Astrocyte (in vitro differentiated cells and primary cell): ENCODE measurements around the gene PADI2. TPM values are rescaled to one million over a fixed set of nuclear protein-coding genes. Genes with fewer than 3 reads are reported as not detected.

Source experiments
- DNase-seq: peaks from one replicate; pipeline ENCODE4 v3.0.0-alpha.2; 2010; ENCODE audit warnings: low read depth
- FAIRE-seq: peaks from 2 replicates; lab custom pipeline; 2011; peaks lifted over from hg19 to GRCh38; lab: Jason Lieb, UNC
- H2AFZ ChIP-seq: 2 replicates; pipeline ENCODE4 v1.6.0; 2012; ENCODE audit warnings: low read depth, low read length, inconsistent platforms
- H3K27ac ChIP-seq: 2 replicates; pipeline ENCODE4 v1.5.1; 2011; ENCODE audit warnings: low read depth, low read length, inconsistent platforms
- H3K27me3 ChIP-seq: 2 replicates; pipeline ENCODE4 v1.6.0; 2011; ENCODE audit warnings: low read length, inconsistent platforms; ENCODE audit not compliant: insufficient read depth
- H3K36me3 ChIP-seq: 2 replicates; pipeline ENCODE4 v1.5.1; 2011; ENCODE audit warnings: low read length, inconsistent platforms; ENCODE audit not compliant: insufficient read depth
- H3K4me1 ChIP-seq: 2 replicates; pipeline ENCODE4 v1.5.1; 2011; ENCODE audit warnings: low read length, inconsistent platforms; ENCODE audit not compliant: insufficient read depth
- H3K4me2 ChIP-seq: 2 replicates; pipeline ENCODE4 v1.6.0; 2012; ENCODE audit warnings: low read length, inconsistent platforms
- H3K4me3 ChIP-seq: 2 replicates; pipeline ENCODE4 v1.5.1; 2011; ENCODE audit warnings: low read depth, mild to moderate bottlenecking, low read length, inconsistent platforms; ENCODE audit not compliant: insufficient read depth
- H3K79me2 ChIP-seq: 2 replicates; pipeline ENCODE4 v1.6.0; 2012; ENCODE audit warnings: mild to moderate bottlenecking, low read length, inconsistent platforms; ENCODE audit not compliant: insufficient read depth
- H3K9ac ChIP-seq: 2 replicates; pipeline ENCODE4 v1.6.0; 2012; ENCODE audit warnings: mild to moderate bottlenecking, low read length, inconsistent platforms
- H3K9me3 ChIP-seq: 2 replicates; pipeline ENCODE4 v1.5.1; 2012; ENCODE audit warnings: low read depth, mild to moderate bottlenecking, low read length, inconsistent platforms; ENCODE audit not compliant: insufficient read depth
- H4K20me1 ChIP-seq: 2 replicates; pipeline ENCODE4 v1.6.0; 2012; ENCODE audit warnings: low read length, inconsistent platforms; ENCODE audit not compliant: insufficient read depth
- H3K27ac Mint-ChIP-seq: one replicate; pipeline ENCODE4 v1.8.0; 2021; ENCODE audit warnings: mild to moderate bottlenecking, mixed read lengths; ENCODE audit not compliant: unreplicated experiment
- H3K27me3 Mint-ChIP-seq: one replicate; pipeline ENCODE4 v1.8.0; 2021; ENCODE audit warnings: low read depth, mixed read lengths; ENCODE audit not compliant: unreplicated experiment
- H3K36me3 Mint-ChIP-seq: one replicate; pipeline ENCODE4 v1.8.0; 2021; ENCODE audit warnings: low read depth, mixed read lengths; ENCODE audit not compliant: unreplicated experiment
- H3K4me1 Mint-ChIP-seq: one replicate; pipeline ENCODE4 v1.8.0; 2021; ENCODE audit warnings: low read depth, mixed read lengths; ENCODE audit not compliant: unreplicated experiment
- H3K4me3 Mint-ChIP-seq: one replicate; pipeline ENCODE4 v1.8.0; 2021; ENCODE audit warnings: mild to moderate bottlenecking, moderate library complexity, mixed read lengths; ENCODE audit not compliant: unreplicated experiment
- H3K9me3 Mint-ChIP-seq: one replicate; pipeline ENCODE4 v1.8.0; 2021; ENCODE audit warnings: mild to moderate bottlenecking, mixed read lengths; ENCODE audit not compliant: unreplicated experiment
- CTCF ChIP-seq: IDR thresholded peaks from 2 replicates; pipeline ENCODE4 v1.5.1; 2011; ENCODE audit warnings: low read depth, mild to moderate bottlenecking, inconsistent platforms, low read length, moderate library complexity; ENCODE audit not compliant: insufficient read depth
- EZH2 ChIP-seq: IDR thresholded peaks from 2 replicates; pipeline ENCODE4 v1.6.1; 2012; ENCODE audit warnings: mild to moderate bottlenecking, low read length, inconsistent platforms; ENCODE audit not compliant: insufficient read depth
- total RNA-seq: library from RNA; stranded (reverse); gene quantifications from 2 replicates; pipeline ENCODE4 v1.2.1, GENCODE V29; 2021

PADI2 gene
- total RNA-seq, 1 donor from 2014 or later, result 0.48 TPM

- Mint-ChIP-seq H3K36me3 (no peaks in the 10 kb centered on the region), H3K27me3 (peaks cover 13% of the 10 kb centered on the region), H3K9me3 (peaks cover under 1% of the 10 kb centered on the region), H3K27ac (no peak overlapping the region), H3K4me3 (no peak overlapping the region), H3K4me1 (peaks cover 3% of the 10 kb centered on the region)
- no peak for DNase-seq
- Histone ChIP-seq H2AFZ (no peak overlapping the region), H3K4me2 (no peak overlapping the region), H3K4me3 (no peak overlapping the region), H4K20me1 (no peaks in the 10 kb centered on the region), H3K79me2 (no peaks in the 10 kb centered on the region), H3K27me3 (peaks cover 5% of the 10 kb centered on the region), H3K9ac (no peak overlapping the region), H3K36me3 (no peaks in the 10 kb centered on the region), H3K4me1 (no peaks in the 10 kb centered on the region), H3K9me3 (no peaks in the 10 kb centered on the region), H3K27ac (no peak overlapping the region)
- no peak for TF ChIP-seq CTCF
- no peak for TF ChIP-seq EZH2
- FAIRE-seq, result no peak
Observed at GRCh38 chr1:17096584-17096983, 22.7 kb downstream of the PADI2 start.

GRCh38 chr1:17095141-17095540 is 24.1 kb downstream of the PADI2 start:
- DNase-seq (no peak), FAIRE-seq (no peak)
- Histone ChIP-seq H3K4me2 (no peak overlapping the region), H3K79me2 (no peaks in the 10 kb centered on the region), H3K4me3 (no peak overlapping the region), H3K4me1 (no peaks in the 10 kb centered on the region), H3K9ac (no peak overlapping the region), H4K20me1 (no peaks in the 10 kb centered on the region), H3K27ac (no peak overlapping the region), H3K36me3 (no peaks in the 10 kb centered on the region), H3K27me3 (peaks cover 5% of the 10 kb centered on the region), H2AFZ (no peak overlapping the region), H3K9me3 (no peaks in the 10 kb centered on the region)
- H3K36me3 Mint-ChIP-seq, result peaks cover 3% of the 10 kb centered on the region
- H3K27ac Mint-ChIP-seq, result no peak overlapping the region
- H3K27me3 Mint-ChIP-seq, result peaks cover 13% of the 10 kb centered on the region
- TF ChIP-seq EZH2, result no peak
- no peak for TF ChIP-seq CTCF
- peaks cover 2% of the 10 kb centered on the region for H3K9me3 Mint-ChIP-seq
- H3K4me1 Mint-ChIP-seq, result no peaks in the 10 kb centered on the region
- H3K4me3 Mint-ChIP-seq, result no peak overlapping the region

- H3K79me2 ChIP-seq, result no peaks in the 10 kb centered on the region
- no peaks in the 10 kb centered on the region for H3K4me1 ChIP-seq
- DNase-seq (no peak), FAIRE-seq (no peak)
- H3K9me3 Mint-ChIP-seq, result peaks cover 2% of the 10 kb centered on the region
- H4K20me1 ChIP-seq, result no peaks in the 10 kb centered on the region
- TF ChIP-seq CTCF (no peak), EZH2 (no peak)
- no peaks in the 10 kb centered on the region for H3K36me3 ChIP-seq
- H3K9ac ChIP-seq, result no peak overlapping the region
- H2AFZ ChIP-seq, result no peak overlapping the region
- peaks cover 5% of the 10 kb centered on the region for H3K27me3 ChIP-seq
- no peak overlapping the region for H3K27ac ChIP-seq
- H3K27me3 Mint-ChIP-seq, result peaks cover 16% of the 10 kb centered on the region
- no peaks in the 10 kb centered on the region for H3K9me3 ChIP-seq
- peaks cover 3% of the 10 kb centered on the region for H3K36me3 Mint-ChIP-seq
- H3K4me1 Mint-ChIP-seq, result no peaks in the 10 kb centered on the region
- H3K27ac Mint-ChIP-seq, result no peak overlapping the region
- no peak overlapping the region for H3K4me2 ChIP-seq
- no peak overlapping the region for H3K4me3 ChIP-seq
- no peak overlapping the region for H3K4me3 Mint-ChIP-seq
Observed at GRCh38 chr1:17094664-17095063, 24.6 kb downstream of the PADI2 start.
